ENCODE results near the gene RPS14.

- TF ChIP-seq CTCF (conservative IDR thresholded peaks at IDR 0.05 in 1 of 2, IDR thresholded peaks at IDR 0.05 in 1 of 2; ENCODE audit: extremely low read depth in 1 of 2, insufficient read depth in 1 of 2, low read depth in 1 of 2, low read length in 2 of 2), result no peak
- no peak for TF ChIP-seq EZH2 (IDR thresholded peaks at IDR 0.05; ENCODE audit: borderline replicate concordance, low read length)
Observed at GRCh38 chr5:150452914-150453313, 3.4 kb upstream of the RPS14 start.

Data from mammary epithelial cell (primary cell).